H1 (cell line): ENCODE data around the gene MRTFA. TPM values are rescaled to one million over a fixed set of nuclear protein-coding genes. Genes with fewer than 3 reads are reported as not detected.
"Not testable (repeated sequence)": the region's sequence is repeated elsewhere in the genome, so short reads cannot be mapped to it uniquely, and the experiment has no call there.

Source experiments
- CTCF ChIA-PET: fragments of 300-600 bp; sonication (Branson Sonifier 250); formaldehyde crosslinking; loops from one replicate; lab custom pipeline; 2021; ENCODE audit not compliant: partially characterized antibody; lab: Charles Lee
- POLR2A ChIA-PET: fragments of 300-600 bp; sonication (Branson Sonifier 250); formaldehyde crosslinking; loops from one replicate; lab custom pipeline; 2021; ENCODE audit warnings: inconsistent platforms; ENCODE audit not compliant: partially characterized antibody; lab: Charles Lee
- DNase-seq, 2 experiments: peaks; one replicate each; pipeline versions ENCODE4 v3.0.0 to v3.0.0-alpha.2; 2010 to 2022; ENCODE audit warnings: low spot score in 2 of 2, low read depth in 1 of 2, mixed read lengths in 1 of 2
- FAIRE-seq: peaks from 2 replicates; lab custom pipeline; 2011; peaks lifted over from hg19 to GRCh38; lab: Jason Lieb, UNC
- H2AFZ ChIP-seq: 2 replicates; pipeline ENCODE4 v1.8.1; 2012; ENCODE audit warnings: low read length, inconsistent platforms
- H2AK5ac ChIP-seq: 2 replicates; pipeline ENCODE4 v1.6.1; 2013; ENCODE audit warnings: low read depth, low read length
- H2BK120ac ChIP-seq: replicated peaks from 2 replicates; pipeline ENCODE3; 2013; ENCODE audit warnings: low read depth, low read length, inconsistent platforms
- H2BK12ac ChIP-seq: 2 replicates; pipeline ENCODE4 v1.6.1; 2013; ENCODE audit warnings: low read depth, low read length
- H2BK15ac ChIP-seq: 2 replicates; pipeline ENCODE4 v1.6.1; 2013; ENCODE audit warnings: low read length
- H2BK20ac ChIP-seq: 2 replicates; pipeline ENCODE4 v1.6.1; 2013; ENCODE audit warnings: low read length
- H2BK5ac ChIP-seq: 2 replicates; pipeline ENCODE4 v1.6.1; 2013; ENCODE audit warnings: low read depth, low read length
- H3K14ac ChIP-seq: 2 replicates; pipeline ENCODE4 v1.6.1; 2013; ENCODE audit warnings: inconsistent platforms; ENCODE audit not compliant: insufficient read length
- H3K18ac ChIP-seq: 2 replicates; pipeline ENCODE4 v1.6.1; 2013; ENCODE audit warnings: low read length; ENCODE audit errors: extremely low read depth
- H3K23ac ChIP-seq: 2 replicates; pipeline ENCODE4 v1.6.1; 2013; ENCODE audit warnings: inconsistent platforms; ENCODE audit not compliant: insufficient read length
- H3K23me2 ChIP-seq: 2 replicates; pipeline ENCODE4 v1.6.1; 2013; ENCODE audit warnings: low read depth, low read length
- H3K27ac ChIP-seq: 2 replicates; pipeline ENCODE4 v1.6.1; 2011; ENCODE audit warnings: low read depth, low read length, inconsistent platforms
- H3K27me3 ChIP-seq, 4 experiments: replicated peaks in 1 of 4; 1 replicate in 1 of 4; 2 replicates in 3 of 4; pipeline versions ENCODE4 v1.6.1 to v1.8.1; 2011 to 2013; ENCODE audit warnings: low read length in 3 of 4, mild to moderate bottlenecking in 3 of 4, inconsistent platforms in 2 of 4, mixed read lengths in 2 of 4, moderate library complexity in 1 of 4; ENCODE audit not compliant: control insufficient read depth in 3 of 4, insufficient read depth in 3 of 4; ENCODE audit errors: extremely low read depth in 1 of 4
- H3K36me3 ChIP-seq, 4 experiments: 2 replicates each; pipeline versions ENCODE4 v1.6.1 to v1.8.1; 2011 to 2013; ENCODE audit warnings: mild to moderate bottlenecking in 4 of 4, low read length in 3 of 4, moderate library complexity in 2 of 4, control low read depth in 1 of 4, inconsistent platforms in 1 of 4; ENCODE audit not compliant: insufficient read depth in 4 of 4, control insufficient read depth in 2 of 4
- H3K4ac ChIP-seq: replicated peaks from 2 replicates; pipeline ENCODE3; 2013; ENCODE audit warnings: low read length, low read depth, mixed read lengths, inconsistent platforms; ENCODE audit not compliant: insufficient read length
- H3K4me1 ChIP-seq, 4 experiments: replicated peaks in 1 of 4; 1 replicate in 1 of 4; 2 replicates in 3 of 4; pipeline versions ENCODE4 v1.6.1 to v1.8.1; 2011 to 2013; ENCODE audit warnings: low read length in 3 of 4, inconsistent platforms in 2 of 4, mixed read lengths in 1 of 4; ENCODE audit not compliant: insufficient read depth in 4 of 4, control insufficient read depth in 3 of 4
- H3K4me2 ChIP-seq, 2 experiments: 2 replicates each; pipeline versions ENCODE4 v1.6.1 to v1.8.1; 2011 to 2013; ENCODE audit warnings: low read depth in 2 of 2, low read length in 2 of 2, control low read depth in 1 of 2, inconsistent platforms in 1 of 2, mild to moderate bottlenecking in 1 of 2; ENCODE audit not compliant: insufficient read depth in 1 of 2
- H3K4me3 ChIP-seq, 4 experiments: fragments of 200-600, 300-600 bp in 1 of 4; sonication (generic), shearing (Covaris generic), sonication (Bioruptor Twin) in 1 of 4; 2 replicates each; pipeline versions ENCODE4 v1.5.1 to v1.8.1; 2011 to 2016; ENCODE audit warnings: low read length in 4 of 4, low read depth in 3 of 4, control low read depth in 2 of 4, inconsistent platforms in 2 of 4, mild to moderate bottlenecking in 2 of 4, mixed read lengths in 1 of 4, moderate library complexity in 1 of 4; ENCODE audit not compliant: insufficient read depth in 2 of 4; ENCODE audit errors: extremely low read depth in 1 of 4
- H3K56ac ChIP-seq: replicated peaks from 2 replicates; pipeline ENCODE3; 2013; ENCODE audit warnings: low read depth, mild to moderate bottlenecking, mixed read lengths, low read length, inconsistent platforms; ENCODE audit not compliant: insufficient read length
- H3K79me1 ChIP-seq: 2 replicates; pipeline ENCODE4 v1.6.1; 2013; ENCODE audit warnings: low read depth, low read length, control low read depth
- H3K79me2 ChIP-seq, 2 experiments: 2 replicates each; pipeline versions ENCODE4 v1.6.1 to v1.8.1; 2012 to 2013; ENCODE audit warnings: low read length in 2 of 2, mild to moderate bottlenecking in 2 of 2, inconsistent platforms in 1 of 2; ENCODE audit not compliant: insufficient read depth in 2 of 2, control insufficient read depth in 1 of 2
- H3K9ac ChIP-seq, 4 experiments: replicated peaks in 1 of 4; 1 replicate in 1 of 4; 2 replicates in 3 of 4; pipeline versions ENCODE4 v1.6.1 to v1.8.1; 2011 to 2013; ENCODE audit warnings: low read depth in 3 of 4, low read length in 3 of 4, control low read depth in 2 of 4, mild to moderate bottlenecking in 2 of 4, moderate library complexity in 2 of 4, inconsistent platforms in 1 of 4; ENCODE audit errors: extremely low read depth in 1 of 4
- H3K9me3 ChIP-seq, 2 experiments: 2 replicates each; pipeline versions ENCODE4 v1.6.1 to v1.8.1; 2012 to 2013; ENCODE audit warnings: mild to moderate bottlenecking in 2 of 2, moderate library complexity in 2 of 2, control low read depth in 1 of 2, inconsistent platforms in 1 of 2, low read depth in 1 of 2, low read length in 1 of 2, mixed read lengths in 1 of 2; ENCODE audit not compliant: insufficient read depth in 2 of 2
- H4K20me1 ChIP-seq, 2 experiments: replicated peaks in 1 of 2; 2 replicates each; pipeline versions ENCODE3 to v1.8.1; 2011 to 2013; ENCODE audit warnings: inconsistent platforms in 2 of 2, low read length in 2 of 2, mild to moderate bottlenecking in 1 of 2; ENCODE audit not compliant: insufficient read depth in 2 of 2, control insufficient read depth in 1 of 2
- H4K5ac ChIP-seq: 2 replicates; pipeline ENCODE4 v1.6.1; 2013; ENCODE audit warnings: low read length, low read depth, mixed read lengths, inconsistent platforms; ENCODE audit not compliant: insufficient read length
- H4K8ac ChIP-seq: 2 replicates; pipeline ENCODE4 v1.8.0; 2013; ENCODE audit warnings: mild to moderate bottlenecking, moderate library complexity, low read length, inconsistent platforms; ENCODE audit not compliant: insufficient read depth; ENCODE audit errors: extremely low read depth
- H4K91ac ChIP-seq: replicated peaks from 2 replicates; pipeline ENCODE3; 2013; ENCODE audit warnings: low read length, mixed read lengths, inconsistent platforms; ENCODE audit not compliant: insufficient read length
- WGBS, 2 experiments: shearing (Covaris generic) in 1 of 2; methylation state at CpG; one replicate each; pipeline versions ENCODE4 v1.1.6 to v1.1.7; 2013 to 2015; ENCODE audit warnings: low lambda C conversion rate in 2 of 2, mixed read lengths in 2 of 2, inconsistent platforms in 1 of 2, low coverage in 1 of 2, missing lambda C conversion rate in 1 of 2; ENCODE audit not compliant: insufficient replicate concordance in 2 of 2, insufficient coverage in 1 of 2, insufficient read length in 1 of 2; ENCODE audit errors: extremely low coverage in 1 of 2, missing lambda C conversion rate in 1 of 2; 5-methylcytosine and 5-hydroxymethylcytosine counted together
- polyA plus RNA-seq, 7 experiments: library from polyadenylated mRNA; depleted of rRNA in 3 of 7; stranded (reverse) in 5 of 7; unstranded in 2 of 7; fragments of >200 nt in 5 of 7; fragments of 200-250 nt in 2 of 7; gene quantifications; 1 replicate in 5 of 7; 2 replicates in 1 of 7; 4 replicates in 1 of 7; pipeline versions ENCODE4 v1.2.1 to v1.2.3, GENCODE V29; 2011 to 2013; ENCODE audit warnings: missing spikeins in 2 of 7, mixed read lengths in 2 of 7
- total RNA-seq: library from RNA; stranded (reverse); fragmentation: NEBNext Ultra II Directional; extraction: Animal tissue kit (Norgen Biotek cat#: 25700); gene quantifications from 2 replicates; pipeline ENCODE4 v1.2.1, GENCODE V29; 2021

Gene MRTFA
- total and polyA plus RNA-seq, 2 of the 8 experiments (the other 6 are each of a cell fraction or from before 2014, with no cell fraction given), result 5.4 to 37.9 TPM

GRCh38 chr22:40530391-40530790, 106.1 kb downstream of the MRTFA start:
- ChIA-PET POLR2A (interaction anchor here (0.9 kb wide), 1 partner anchor 9 kb away, joined by 3 read pairs; no protein-coding TSS in a partner anchor), CTCF (interaction anchor here (1.7 to 1.8 kb wide), 2 partner anchors 93 to 116 kb away, joined by 8 to 10 read pairs; no protein-coding TSS in a partner anchor)
- H3K27ac ChIP-seq, H3K4ac ChIP-seq, H3K9ac ChIP-seq, H2BK15ac ChIP-seq, H2BK120ac ChIP-seq, H3K23ac ChIP-seq, H3K23me2 ChIP-seq, H4K20me1 ChIP-seq, H3K56ac ChIP-seq, DNase-seq, H3K4me3 ChIP-seq, H3K14ac ChIP-seq, H4K91ac ChIP-seq, H2AFZ ChIP-seq, H2BK12ac ChIP-seq, H4K5ac ChIP-seq, H2BK20ac ChIP-seq, H3K27me3 ChIP-seq, H3K9me3 ChIP-seq, H3K36me3 ChIP-seq, FAIRE-seq, H2AK5ac ChIP-seq, H3K79me1 ChIP-seq, H3K18ac ChIP-seq, H4K8ac ChIP-seq, H2BK5ac ChIP-seq, H3K4me2 ChIP-seq: not testable (repeated sequence)
- Histone ChIP-seq H3K79me2 (peaks cover 0 to 19% of the 10 kb centered on the region in 2 experiments; a peak in 3 of 4 replicates), H3K4me1 (peaks cover 0 to 20% (median 6%) of the 10 kb centered on the region in 4 experiments; a peak in 3 of 7 replicates)
- 94% methylated on average over 6 of the region's 6 CpGs; no CpG with 5 or more reads in 1 of the 2 experiments for WGBS, 2 experiments
